HCT116 (cell line): ENCODE results near the gene IGSF10. TPM values are rescaled to one million over a fixed set of nuclear protein-coding genes. Genes with fewer than 3 reads are reported as not detected.

ENCODE experiments used
- ATAC-seq: fragments of 200-7000 bp; cut with Tn5 transposase; 2 replicates; pipeline ENCODE4 v1.9.1; 2020; ENCODE audit warnings: mild to moderate bottlenecking, moderate library complexity
- BruUV-seq: library from RNA; stranded (reverse); fragments of 400-500 nt; replicated peaks from 2 replicates; lab custom pipeline; 2021; lab: Mats Ljungman, UMichigan
- CTCF ChIA-PET: fragments of 300-600 bp; sonication (Branson Sonifier 250); formaldehyde crosslinking; loops from one replicate; lab custom pipeline; 2021; ENCODE audit warnings: antibody characterized with exemption; lab: Charles Lee
- POLR2A ChIA-PET: fragments of 300-600, 350-600 bp; sonication (Branson Sonifier 250); formaldehyde crosslinking; loops from one replicate; lab custom pipeline; 2021; ENCODE audit warnings: antibody characterized with exemption; lab: Charles Lee
- RAD21 ChIA-PET, 2 experiments: fragments of 300-600 bp; sonication (Branson Sonifier 250); formaldehyde crosslinking; loops; one replicate each; lab custom pipeline; 2023; ENCODE audit warnings: low total read pairs in 2 of 2; ENCODE audit not compliant: uncharacterized antibody in 2 of 2, unreplicated experiment in 2 of 2, low non-redundant PET in 1 of 2; lab: Charles Lee
- DNase-seq: peaks from one replicate; pipeline ENCODE4 v3.0.0-alpha.2; 2010; ENCODE audit warnings: low read depth, low spot score
- H2AFZ ChIP-seq: fragments of 200-600 bp; shearing (Covaris generic), sonication (generic); 2 replicates; pipeline ENCODE4 v1.6.1; 2017; ENCODE audit warnings: low read depth, mixed run types, mixed read lengths, antibody characterized with exemption, low read length; ENCODE audit not compliant: poor library complexity, severe bottlenecking
- H3K27ac ChIP-seq: 2 replicates; pipeline ENCODE4 v1.5.1; 2012; ENCODE audit warnings: low read depth, low read length
- H3K27me3 ChIP-seq: fragments of 200-600 bp; sonication (generic); 2 replicates; pipeline ENCODE4 v1.6.1; 2016; ENCODE audit warnings: mixed run types, low read length, mixed read lengths; ENCODE audit not compliant: insufficient read depth
- H3K36me3 ChIP-seq, 2 experiments: fragments of 200-500 bp in 1 of 2; fragments of 200-600 bp in 1 of 2; sonication (Bioruptor generic) in 1 of 2; sonication (generic) in 1 of 2; 2 replicates each; pipeline versions ENCODE4 v1.5.1 to v1.6.1; 2014 to 2016; ENCODE audit warnings: low read length in 2 of 2, inconsistent platforms in 1 of 2, mixed read lengths in 1 of 2, mixed run types in 1 of 2; ENCODE audit not compliant: insufficient read depth in 2 of 2, control insufficient read depth in 1 of 2
- H3K4me1 ChIP-seq, 2 experiments: fragments of 200-600 bp in 1 of 2; sonication (generic) in 1 of 2; 2 replicates each; pipeline versions ENCODE4 v1.5.1 to v1.6.1; 2012 to 2017; ENCODE audit warnings: low read length in 2 of 2, inconsistent platforms in 1 of 2, mild to moderate bottlenecking in 1 of 2, mixed read lengths in 1 of 2, mixed run types in 1 of 2, moderate library complexity in 1 of 2; ENCODE audit not compliant: insufficient read depth in 2 of 2, control insufficient read depth in 1 of 2
- H3K4me2 ChIP-seq: fragments of 200-600 bp; sonication (generic); 2 replicates; pipeline ENCODE4 v1.6.1; 2017; ENCODE audit warnings: mixed run types, low read length, mixed read lengths
- H3K4me3 ChIP-seq, 2 experiments: fragments of 200-600 bp in 1 of 2; sonication (generic) in 1 of 2; replicated peaks in 1 of 2; 2 replicates each; pipeline ENCODE4 v1.5.1; 2011 to 2016; ENCODE audit warnings: low read length in 2 of 2, control low read depth in 1 of 2, low read depth in 1 of 2, mild to moderate bottlenecking in 1 of 2, mixed read lengths in 1 of 2, mixed run types in 1 of 2
- H3K79me2 ChIP-seq: fragments of 200-600 bp; sonication (generic); 2 replicates; pipeline ENCODE4 v1.6.1; 2017; ENCODE audit warnings: mild to moderate bottlenecking, mixed run types, low read length, moderate library complexity, mixed read lengths; ENCODE audit not compliant: insufficient read depth
- H3K9ac ChIP-seq: fragments of 200-600 bp; sonication (generic); 2 replicates; pipeline ENCODE4 v1.6.1; 2016; ENCODE audit warnings: low read length, mixed read lengths
- H3K9me2 ChIP-seq: fragments of 200-600 bp; sonication (generic), shearing (Covaris generic); 2 replicates; pipeline ENCODE4 v1.6.1; 2017; ENCODE audit warnings: mixed run types, mild to moderate bottlenecking, moderate library complexity; ENCODE audit not compliant: insufficient read depth
- H3K9me3 ChIP-seq, 2 experiments: fragments of 200-500 bp in 1 of 2; fragments of 200-600 bp in 1 of 2; sonication (Bioruptor generic) in 1 of 2; sonication (generic) in 1 of 2; 2 replicates each; pipeline ENCODE4 v1.6.1; 2014 to 2017; ENCODE audit warnings: low read length in 2 of 2, mixed read lengths in 2 of 2, inconsistent platforms in 1 of 2, low read depth in 1 of 2, mild to moderate bottlenecking in 1 of 2, mixed run types in 1 of 2, moderate library complexity in 1 of 2; ENCODE audit not compliant: control insufficient read depth in 1 of 2, insufficient read depth in 1 of 2
- H4K20me1 ChIP-seq: fragments of 200-600 bp; sonication (generic), shearing (Covaris generic); 2 replicates; pipeline ENCODE4 v1.6.1; 2017; ENCODE audit warnings: mixed run types, mild to moderate bottlenecking, moderate library complexity; ENCODE audit not compliant: insufficient read depth
- CBX3 ChIP-seq: IDR thresholded peaks from 2 replicates; pipeline ENCODE4 v1.6.1; 2012; ENCODE audit warnings: low read depth
- EZH2 ChIP-seq: fragments of 200-600 bp; sonication (generic); IDR thresholded peaks from 2 replicates; pipeline ENCODE4 v1.6.1; 2017; ENCODE audit warnings: antibody characterized with exemption, mixed run types
- EZH2phosphoT487 ChIP-seq: fragments of 200-600 bp; IDR thresholded peaks from 2 replicates; pipeline ENCODE4 v1.6.1; 2018; ENCODE audit warnings: antibody characterized with exemption, borderline replicate concordance
- FOSL1 ChIP-seq: IDR thresholded peaks from 2 replicates; pipeline ENCODE4 v1.6.1; 2012; ENCODE audit warnings: low read depth
- JUND ChIP-seq: IDR thresholded peaks from 2 replicates; pipeline ENCODE4 v1.6.1; 2012
- SIN3A ChIP-seq: IDR thresholded peaks from 2 replicates; pipeline ENCODE4 v1.6.1; 2012; ENCODE audit warnings: low read depth
- SP1 ChIP-seq: IDR thresholded peaks from 2 replicates; pipeline ENCODE4 v1.6.1; 2012; ENCODE audit warnings: low read depth
- TCF7L2 ChIP-seq: IDR thresholded peaks from 2 replicates; pipeline ENCODE4 v1.7.0; 2011; ENCODE audit warnings: borderline replicate concordance, inconsistent platforms; ENCODE audit not compliant: insufficient read depth, insufficient read length; ENCODE audit errors: extremely low read depth
- YY1 ChIP-seq: IDR thresholded peaks from 2 replicates; pipeline ENCODE4 v1.6.1; 2011; ENCODE audit warnings: low read length, low read depth, moderate library complexity, mild to moderate bottlenecking; ENCODE audit not compliant: insufficient replicate concordance; ENCODE audit errors: extremely low read depth
- ZFX ChIP-seq: fragments of 450-650 bp; IDR thresholded peaks from 2 replicates; pipeline ENCODE4 v1.6.1; 2017
- ZNF274 ChIP-seq: fragments of 200-500 bp; sonication (Bioruptor generic); IDR thresholded peaks from 2 replicates; pipeline ENCODE4 v1.6.1; 2014; ENCODE audit warnings: mild to moderate bottlenecking, low read depth, low read length, inconsistent platforms
- intact Hi-C: fragments of 100-400 bp; cut with micrococcal nuclease; formaldehyde crosslinking; loops from 2 replicates; pipeline ENCODE4 v1.10.0; 2022
- total RNA-seq: library from RNA; stranded (reverse); gene quantifications from one replicate; pipeline ENCODE4 v1.2.1, GENCODE V29; 2021; ENCODE audit not compliant: unreplicated experiment
- TF ChIP-seq, protein P1 (sequence below): IDR thresholded peaks from 2 replicates; pipeline ENCODE4 v1.6.1; 2011; ENCODE audit warnings: mild to moderate bottlenecking, low read length, moderate library complexity; ENCODE audit not compliant: insufficient replicate concordance; ENCODE audit errors: extremely low read depth
- TF ChIP-seq, protein P2 (sequence below), 3 experiments: fragments of 200-600 bp in 1 of 3; sonication (generic) in 1 of 3; IDR thresholded peaks in 2 of 3; conservative IDR thresholded peaks in 1 of 3; 2 replicates each; pipeline ENCODE4 v1.5.1; 2012 to 2017; ENCODE audit warnings: low read depth in 2 of 3, low read length in 2 of 3, antibody characterized with exemption in 1 of 3, borderline replicate concordance in 1 of 3, control low read depth in 1 of 3, mild to moderate bottlenecking in 1 of 3, mixed read lengths in 1 of 3, mixed run types in 1 of 3, moderate library complexity in 1 of 3; ENCODE audit not compliant: insufficient read depth in 1 of 3
- TF ChIP-seq, protein P3 (sequence below): IDR thresholded peaks from 2 replicates; pipeline ENCODE4 v1.6.1; 2012; ENCODE audit warnings: low read depth
- TF ChIP-seq, protein P4 (sequence below): IDR thresholded peaks from 2 replicates; pipeline ENCODE4 v1.6.1; 2012
- TF ChIP-seq, protein P5 (sequence below): IDR thresholded peaks from 2 replicates; pipeline ENCODE4 v1.6.1; 2012

Gene IGSF10
- total RNA-seq, 1 experiment from 2014 or later, result 0.02 TPM

DNA sequence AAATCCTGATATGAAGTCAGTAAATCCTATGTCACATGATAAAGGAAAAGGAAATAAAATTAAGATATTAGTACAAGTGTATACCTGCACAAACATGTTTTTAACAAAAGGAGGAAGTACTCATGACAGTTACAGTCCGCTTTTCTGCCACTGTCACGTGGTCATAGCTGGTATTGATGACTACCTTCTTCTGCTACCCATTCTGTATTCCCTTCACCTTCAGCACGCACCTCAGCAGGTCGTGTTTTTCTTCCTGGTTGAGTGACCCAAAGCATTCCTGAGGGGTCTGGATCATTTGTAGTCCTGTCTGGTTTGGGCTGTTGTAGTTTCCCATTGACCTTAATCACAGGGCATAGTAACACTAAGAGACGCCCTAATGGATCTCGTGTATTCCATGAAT lies 41.1 kb downstream of the IGSF10 start:
- H2AFZ ChIP-seq, result no peak overlapping the region
- 0 out of 4 replicates have a peak, but pooled peaks cover 0 to 2% of the 10 kb centered on the region in 2 experiments for H3K4me1 ChIP-seq
- no peak overlapping the region for H3K9ac ChIP-seq
- POLR2A ChIA-PET, result no interaction called here
- H3K36me3 ChIP-seq, result no peaks in the 10 kb centered on the region
- no peaks in the 10 kb centered on the region for H3K27me3 ChIP-seq
- RAD21 ChIA-PET, result no interaction called here
- no TSS peak for BruUV-seq
- no peaks in the 10 kb centered on the region for H3K9me2 ChIP-seq
- no peak overlapping the region for H3K4me3 ChIP-seq
- H4K20me1 ChIP-seq, result no peaks in the 10 kb centered on the region
- intact Hi-C loops, result no loop called here
- H3K4me2 ChIP-seq, result no peak overlapping the region
- H3K79me2 ChIP-seq, result no peaks in the 10 kb centered on the region
- no peak for ATAC-seq
- TF ChIP-seq, protein P1, sequence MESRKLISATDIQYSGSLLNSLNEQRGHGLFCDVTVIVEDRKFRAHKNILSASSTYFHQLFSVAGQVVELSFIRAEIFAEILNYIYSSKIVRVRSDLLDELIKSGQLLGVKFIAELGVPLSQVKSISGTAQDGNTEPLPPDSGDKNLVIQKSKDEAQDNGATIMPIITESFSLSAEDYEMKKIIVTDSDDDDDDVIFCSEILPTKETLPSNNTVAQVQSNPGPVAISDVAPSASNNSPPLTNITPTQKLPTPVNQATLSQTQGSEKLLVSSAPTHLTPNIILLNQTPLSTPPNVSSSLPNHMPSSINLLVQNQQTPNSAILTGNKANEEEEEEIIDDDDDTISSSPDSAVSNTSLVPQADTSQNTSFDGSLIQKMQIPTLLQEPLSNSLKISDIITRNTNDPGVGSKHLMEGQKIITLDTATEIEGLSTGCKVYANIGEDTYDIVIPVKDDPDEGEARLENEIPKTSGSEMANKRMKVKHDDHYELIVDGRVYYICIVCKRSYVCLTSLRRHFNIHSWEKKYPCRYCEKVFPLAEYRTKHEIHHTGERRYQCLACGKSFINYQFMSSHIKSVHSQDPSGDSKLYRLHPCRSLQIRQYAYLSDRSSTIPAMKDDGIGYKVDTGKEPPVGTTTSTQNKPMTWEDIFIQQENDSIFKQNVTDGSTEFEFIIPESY, result no peak
- TF ChIP-seq, protein P2, sequence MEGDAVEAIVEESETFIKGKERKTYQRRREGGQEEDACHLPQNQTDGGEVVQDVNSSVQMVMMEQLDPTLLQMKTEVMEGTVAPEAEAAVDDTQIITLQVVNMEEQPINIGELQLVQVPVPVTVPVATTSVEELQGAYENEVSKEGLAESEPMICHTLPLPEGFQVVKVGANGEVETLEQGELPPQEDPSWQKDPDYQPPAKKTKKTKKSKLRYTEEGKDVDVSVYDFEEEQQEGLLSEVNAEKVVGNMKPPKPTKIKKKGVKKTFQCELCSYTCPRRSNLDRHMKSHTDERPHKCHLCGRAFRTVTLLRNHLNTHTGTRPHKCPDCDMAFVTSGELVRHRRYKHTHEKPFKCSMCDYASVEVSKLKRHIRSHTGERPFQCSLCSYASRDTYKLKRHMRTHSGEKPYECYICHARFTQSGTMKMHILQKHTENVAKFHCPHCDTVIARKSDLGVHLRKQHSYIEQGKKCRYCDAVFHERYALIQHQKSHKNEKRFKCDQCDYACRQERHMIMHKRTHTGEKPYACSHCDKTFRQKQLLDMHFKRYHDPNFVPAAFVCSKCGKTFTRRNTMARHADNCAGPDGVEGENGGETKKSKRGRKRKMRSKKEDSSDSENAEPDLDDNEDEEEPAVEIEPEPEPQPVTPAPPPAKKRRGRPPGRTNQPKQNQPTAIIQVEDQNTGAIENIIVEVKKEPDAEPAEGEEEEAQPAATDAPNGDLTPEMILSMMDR (IDR thresholded peaks at IDR 0.05 in 2 of 3, conservative IDR thresholded peaks at IDR 0.05 in 1 of 3; ENCODE audit: borderline replicate concordance in 1 of 3, insufficient read depth in 1 of 3, low read depth in 2 of 3, low read length in 2 of 3), result no peak
- TF ChIP-seq, protein P3, sequence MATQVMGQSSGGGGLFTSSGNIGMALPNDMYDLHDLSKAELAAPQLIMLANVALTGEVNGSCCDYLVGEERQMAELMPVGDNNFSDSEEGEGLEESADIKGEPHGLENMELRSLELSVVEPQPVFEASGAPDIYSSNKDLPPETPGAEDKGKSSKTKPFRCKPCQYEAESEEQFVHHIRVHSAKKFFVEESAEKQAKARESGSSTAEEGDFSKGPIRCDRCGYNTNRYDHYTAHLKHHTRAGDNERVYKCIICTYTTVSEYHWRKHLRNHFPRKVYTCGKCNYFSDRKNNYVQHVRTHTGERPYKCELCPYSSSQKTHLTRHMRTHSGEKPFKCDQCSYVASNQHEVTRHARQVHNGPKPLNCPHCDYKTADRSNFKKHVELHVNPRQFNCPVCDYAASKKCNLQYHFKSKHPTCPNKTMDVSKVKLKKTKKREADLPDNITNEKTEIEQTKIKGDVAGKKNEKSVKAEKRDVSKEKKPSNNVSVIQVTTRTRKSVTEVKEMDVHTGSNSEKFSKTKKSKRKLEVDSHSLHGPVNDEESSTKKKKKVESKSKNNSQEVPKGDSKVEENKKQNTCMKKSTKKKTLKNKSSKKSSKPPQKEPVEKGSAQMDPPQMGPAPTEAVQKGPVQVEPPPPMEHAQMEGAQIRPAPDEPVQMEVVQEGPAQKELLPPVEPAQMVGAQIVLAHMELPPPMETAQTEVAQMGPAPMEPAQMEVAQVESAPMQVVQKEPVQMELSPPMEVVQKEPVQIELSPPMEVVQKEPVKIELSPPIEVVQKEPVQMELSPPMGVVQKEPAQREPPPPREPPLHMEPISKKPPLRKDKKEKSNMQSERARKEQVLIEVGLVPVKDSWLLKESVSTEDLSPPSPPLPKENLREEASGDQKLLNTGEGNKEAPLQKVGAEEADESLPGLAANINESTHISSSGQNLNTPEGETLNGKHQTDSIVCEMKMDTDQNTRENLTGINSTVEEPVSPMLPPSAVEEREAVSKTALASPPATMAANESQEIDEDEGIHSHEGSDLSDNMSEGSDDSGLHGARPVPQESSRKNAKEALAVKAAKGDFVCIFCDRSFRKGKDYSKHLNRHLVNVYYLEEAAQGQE, result no peak
- TF ChIP-seq, protein P4, sequence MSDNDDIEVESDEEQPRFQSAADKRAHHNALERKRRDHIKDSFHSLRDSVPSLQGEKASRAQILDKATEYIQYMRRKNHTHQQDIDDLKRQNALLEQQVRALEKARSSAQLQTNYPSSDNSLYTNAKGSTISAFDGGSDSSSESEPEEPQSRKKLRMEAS, result no peak
- TF ChIP-seq, protein P5, sequence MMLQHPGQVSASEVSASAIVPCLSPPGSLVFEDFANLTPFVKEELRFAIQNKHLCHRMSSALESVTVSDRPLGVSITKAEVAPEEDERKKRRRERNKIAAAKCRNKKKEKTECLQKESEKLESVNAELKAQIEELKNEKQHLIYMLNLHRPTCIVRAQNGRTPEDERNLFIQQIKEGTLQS, result no peak
- TF ChIP-seq TCF7L2 (no peak), SP1 (no peak), EZH2 (no peak), CBX3 (no peak), FOSL1 (no peak), ZFX (no peak), JUND (no peak), EZH2phosphoT487 (no peak), YY1 (no peak), SIN3A (no peak), ZNF274 (no peak)
- H3K9me3 ChIP-seq, result no peaks in the 10 kb centered on the region
- no peak overlapping the region for H3K27ac ChIP-seq
- no peak for DNase-seq
- CTCF ChIA-PET, result no interaction called here
